Endothelial cell (in vitro differentiated cells): ENCODE results near the gene TMPRSS11E. TPM values are rescaled to one million over a fixed set of nuclear protein-coding genes. Genes with fewer than 3 reads are reported as not detected.
"Not testable (repeated sequence)": the region's sequence is repeated elsewhere in the genome, so short reads cannot be mapped to it uniquely, and the experiment has no call there.

Experiments
- DNase-seq: peaks from one replicate; pipeline ENCODE4 v3.0.0; 2021; ENCODE audit warnings: low spot score
- H3K27ac Mint-ChIP-seq: one replicate; pipeline ENCODE4 v1.8.0; 2021; ENCODE audit warnings: mixed read lengths, inconsistent platforms; ENCODE audit not compliant: unreplicated experiment
- H3K27me3 Mint-ChIP-seq: one replicate; pipeline ENCODE4 v1.8.0; 2021; ENCODE audit warnings: mild to moderate bottlenecking, moderate library complexity, mixed read lengths, inconsistent platforms; ENCODE audit not compliant: unreplicated experiment
- H3K36me3 Mint-ChIP-seq: one replicate; pipeline ENCODE4 v1.8.0; 2021; ENCODE audit warnings: mild to moderate bottlenecking, low read depth, mixed read lengths, inconsistent platforms; ENCODE audit not compliant: unreplicated experiment
- H3K4me1 Mint-ChIP-seq: one replicate; pipeline ENCODE4 v1.8.0; 2021; ENCODE audit warnings: mild to moderate bottlenecking, mixed read lengths, inconsistent platforms; ENCODE audit not compliant: unreplicated experiment
- H3K4me3 Mint-ChIP-seq: one replicate; pipeline ENCODE4 v1.8.0; 2021; ENCODE audit warnings: mild to moderate bottlenecking, mixed read lengths, inconsistent platforms; ENCODE audit not compliant: unreplicated experiment
- H3K9me3 Mint-ChIP-seq: one replicate; pipeline ENCODE4 v1.8.0; 2021; ENCODE audit warnings: mixed read lengths, inconsistent platforms; ENCODE audit not compliant: unreplicated experiment
- CTCF ChIP-seq: fragments of 200-600 bp; sonication (generic); IDR thresholded peaks from one replicate; pipeline ENCODE4 v1.5.0; 2021; ENCODE audit warnings: antibody characterized with exemption; ENCODE audit not compliant: unreplicated experiment
- total RNA-seq: library from RNA; stranded (reverse); fragmentation: NEBNext Ultra II Directional; extraction: Animal tissue kit (Norgen Biotek cat#: 25700); gene quantifications from one replicate; pipeline ENCODE4 v1.2.1, GENCODE V29; 2021; ENCODE audit not compliant: unreplicated experiment

The TMPRSS11E gene
- total RNA-seq, 1 donor from 2014 or later, result 1.3 TPM

GRCh38 chr4:68518889-68519288, 71.6 kb downstream of the TMPRSS11E start:
- TF ChIP-seq CTCF, result no peak
- Mint-ChIP-seq H3K9me3 (no peaks in the 10 kb centered on the region), H3K4me3 (no peak overlapping the region), H3K36me3 (no peaks in the 10 kb centered on the region), H3K4me1 (no peaks in the 10 kb centered on the region), H3K27me3 (no peaks in the 10 kb centered on the region), H3K27ac (no peak overlapping the region)
- no peak for DNase-seq

- TF ChIP-seq CTCF, result no peak
- H3K36me3 Mint-ChIP-seq, result no peaks in the 10 kb centered on the region
- H3K4me3 Mint-ChIP-seq, result no peak overlapping the region
These were observed 73.7 kb downstream of the TMPRSS11E start for GRCh38 chr4:68520985-68521384.

GRCh38 chr4:68522232-68522631, 75.0 kb downstream of the TMPRSS11E start:
- not testable (repeated sequence) for H3K27ac Mint-ChIP-seq, H3K27me3 Mint-ChIP-seq, H3K4me1 Mint-ChIP-seq, H3K9me3 Mint-ChIP-seq, H3K4me3 Mint-ChIP-seq, DNase-seq, H3K36me3 Mint-ChIP-seq

More at GRCh38 chr4:68520985-68521384, 73.7 kb downstream of the TMPRSS11E start:
- no peak overlapping the region for H3K27ac Mint-ChIP-seq
- DNase-seq, result no peak
- H3K4me1 Mint-ChIP-seq, result peaks cover 2% of the 10 kb centered on the region
- no peaks in the 10 kb centered on the region for H3K9me3 Mint-ChIP-seq
- H3K27me3 Mint-ChIP-seq, result no peaks in the 10 kb centered on the region

GRCh38 chr4:68535974-68536373, 88.7 kb downstream of the TMPRSS11E start:
- Mint-ChIP-seq H3K4me1 (no peaks in the 10 kb centered on the region), H3K27ac (no peak overlapping the region), H3K27me3 (peaks cover 4% of the 10 kb centered on the region), H3K4me3 (no peak overlapping the region), H3K9me3 (peaks cover 4% of the 10 kb centered on the region), H3K36me3 (no peaks in the 10 kb centered on the region)
- no peak for TF ChIP-seq CTCF
- no peak for DNase-seq

GRCh38 chr4:68536375-68536774, 89.1 kb downstream of the TMPRSS11E start:
- DNase-seq, result no peak
- Mint-ChIP-seq H3K27me3 (peaks cover 4% of the 10 kb centered on the region), H3K4me1 (no peaks in the 10 kb centered on the region), H3K4me3 (no peak overlapping the region), H3K9me3 (peaks cover 4% of the 10 kb centered on the region), H3K27ac (no peak overlapping the region), H3K36me3 (no peaks in the 10 kb centered on the region)
- TF ChIP-seq CTCF, result no peak

GRCh38 chr4:68542742-68543141, 95.5 kb downstream of the TMPRSS11E start:
- not testable (repeated sequence) for H3K4me3 Mint-ChIP-seq, H3K27ac Mint-ChIP-seq, H3K36me3 Mint-ChIP-seq, H3K27me3 Mint-ChIP-seq, H3K9me3 Mint-ChIP-seq, DNase-seq, H3K4me1 Mint-ChIP-seq

Other genes with a start within 250 kb of the TMPRSS11E start
- gene TMPRSS11B, start 201.8 kb upstream of the TMPRSS11E start, total RNA-seq, result 0.56 TPM
- 110 TPM for gene YTHDC1, start 97.4 kb upstream of the TMPRSS11E start, total RNA-seq
- not detected for gene UGT2B17, start 128.9 kb downstream of the TMPRSS11E start, total RNA-seq
- gene UGT2B15, start 223.2 kb downstream of the TMPRSS11E start, total RNA-seq, result not detected